GM21528 (cell line): ENCODE results near the gene EPN1.

Source experiments
- ATAC-seq: cut with Tn5 transposase; IDR thresholded peaks from one replicate; pipeline ENCODE4 v1.9.1; 2021; ENCODE audit warnings: mild to moderate bottlenecking, moderate library complexity; ENCODE audit not compliant: unreplicated experiment, low FRiP score

EPN1 gene

DNA sequence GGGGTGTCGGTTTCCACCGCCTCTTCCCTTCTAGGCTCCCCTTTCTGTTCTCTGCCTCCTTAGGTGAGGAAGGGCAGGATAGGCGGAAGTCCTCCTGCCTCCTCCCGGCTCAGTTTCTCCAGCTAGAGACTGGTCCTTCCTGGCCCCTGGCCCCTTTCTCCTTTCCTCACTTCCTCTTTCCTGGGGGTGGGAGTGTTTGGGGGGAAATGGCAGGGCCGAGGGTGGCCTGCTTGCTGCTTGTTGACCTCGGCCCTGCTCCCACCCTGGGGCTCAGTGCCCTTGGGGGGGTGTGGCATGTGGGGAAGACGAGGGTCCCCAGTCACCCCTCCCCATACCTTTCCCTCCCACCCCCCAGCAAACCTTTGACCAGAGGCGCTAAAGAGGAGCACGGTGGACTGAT is 15.2 kb upstream of the EPN1 start:
- no peak for ATAC-seq

DNA sequence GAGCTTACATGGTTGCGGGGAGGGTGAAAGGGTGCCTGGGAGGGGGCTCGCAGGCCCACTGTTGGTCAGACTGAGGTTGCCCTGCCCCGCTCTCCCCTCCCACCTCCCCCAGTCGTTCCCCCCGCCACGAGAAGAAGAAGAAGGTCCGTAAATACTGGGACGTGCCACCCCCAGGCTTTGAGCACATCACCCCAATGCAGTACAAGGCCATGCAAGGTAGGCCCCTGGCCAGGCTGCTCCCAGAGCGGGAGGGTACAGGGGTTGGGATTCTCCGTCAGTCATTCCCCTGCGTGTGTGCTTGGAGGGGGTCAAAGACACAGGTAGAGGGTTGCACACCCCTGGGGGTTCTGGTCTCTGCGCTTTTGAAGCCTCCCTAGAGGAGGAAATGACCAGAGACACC is 14.6 kb upstream of the EPN1 start:
- no peak for ATAC-seq

DNA sequence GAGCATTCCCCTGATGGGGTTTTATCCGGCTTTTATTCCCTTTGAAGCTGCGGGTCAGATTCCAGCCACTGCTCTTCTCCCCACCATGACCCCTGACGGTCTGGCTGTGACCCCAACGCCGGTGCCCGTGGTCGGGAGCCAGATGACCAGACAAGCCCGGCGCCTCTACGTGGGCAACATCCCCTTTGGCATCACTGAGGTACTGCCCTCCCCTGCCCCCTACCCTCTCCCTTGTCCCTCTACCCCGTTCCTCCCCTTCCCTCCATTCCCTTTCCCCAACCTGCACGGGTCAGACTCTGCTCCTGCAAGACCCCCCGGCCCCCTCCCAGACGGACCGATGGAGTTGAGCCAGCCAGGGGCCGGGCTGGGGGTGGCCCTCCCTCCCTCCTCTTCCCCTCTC is 14.0 kb upstream of the EPN1 start:
- ATAC-seq: no peak

DNA sequence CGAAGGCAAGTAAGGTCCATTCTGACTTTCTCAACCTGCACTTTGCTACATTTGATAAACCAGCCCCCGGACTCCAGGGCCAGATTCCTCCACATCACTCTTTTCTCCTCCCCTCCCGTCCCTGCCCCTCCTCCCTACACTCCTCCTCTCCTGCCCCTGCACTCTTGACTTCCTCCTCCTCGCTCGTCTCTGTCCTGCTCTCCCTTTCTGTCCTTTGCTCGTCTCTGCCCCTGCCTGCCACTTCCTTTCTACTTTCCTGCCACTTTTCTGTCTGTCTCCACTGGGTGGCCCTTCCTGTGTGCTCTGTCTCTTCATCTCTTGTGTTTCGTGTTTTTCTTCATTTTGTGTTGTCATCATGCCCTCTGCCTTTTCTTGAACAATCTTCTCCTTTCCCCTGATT is 13.2 kb upstream of the EPN1 start:
- no peak for ATAC-seq

DNA sequence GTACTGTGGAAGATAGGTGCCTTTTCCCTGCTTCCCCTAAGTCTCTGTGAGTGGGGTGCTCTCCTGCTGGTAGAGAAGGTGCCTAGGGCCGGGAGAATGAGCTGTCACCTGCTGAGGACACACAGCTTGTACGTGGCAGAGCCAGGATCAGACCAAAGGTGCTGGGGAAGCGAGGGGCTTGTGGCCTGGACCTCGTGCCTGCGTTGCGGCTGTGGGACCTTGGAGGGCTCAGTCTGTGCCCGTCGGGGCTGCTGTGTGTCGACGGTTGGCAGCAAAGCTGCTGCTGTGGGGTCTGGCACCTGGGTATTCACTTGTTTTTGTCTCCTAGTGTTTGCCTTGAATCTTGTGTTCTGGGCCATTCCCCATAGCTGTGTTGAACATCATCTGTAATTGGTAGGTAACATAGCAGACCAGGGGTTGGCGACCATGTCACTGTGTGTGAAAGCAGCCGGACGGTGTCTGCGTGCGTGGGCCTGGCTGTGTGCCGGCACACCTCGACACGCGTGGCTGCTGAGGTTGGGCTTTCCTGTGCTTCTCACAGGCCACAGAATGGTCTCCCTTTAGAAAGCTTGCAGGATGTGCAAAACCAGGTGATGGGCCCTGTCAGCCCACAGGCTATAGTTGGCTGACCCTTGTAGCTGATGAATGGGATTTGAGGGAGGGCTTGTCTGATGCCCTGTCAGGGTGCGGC is 11.0 kb upstream of the EPN1 start:
- ATAC-seq: no peak

DNA sequence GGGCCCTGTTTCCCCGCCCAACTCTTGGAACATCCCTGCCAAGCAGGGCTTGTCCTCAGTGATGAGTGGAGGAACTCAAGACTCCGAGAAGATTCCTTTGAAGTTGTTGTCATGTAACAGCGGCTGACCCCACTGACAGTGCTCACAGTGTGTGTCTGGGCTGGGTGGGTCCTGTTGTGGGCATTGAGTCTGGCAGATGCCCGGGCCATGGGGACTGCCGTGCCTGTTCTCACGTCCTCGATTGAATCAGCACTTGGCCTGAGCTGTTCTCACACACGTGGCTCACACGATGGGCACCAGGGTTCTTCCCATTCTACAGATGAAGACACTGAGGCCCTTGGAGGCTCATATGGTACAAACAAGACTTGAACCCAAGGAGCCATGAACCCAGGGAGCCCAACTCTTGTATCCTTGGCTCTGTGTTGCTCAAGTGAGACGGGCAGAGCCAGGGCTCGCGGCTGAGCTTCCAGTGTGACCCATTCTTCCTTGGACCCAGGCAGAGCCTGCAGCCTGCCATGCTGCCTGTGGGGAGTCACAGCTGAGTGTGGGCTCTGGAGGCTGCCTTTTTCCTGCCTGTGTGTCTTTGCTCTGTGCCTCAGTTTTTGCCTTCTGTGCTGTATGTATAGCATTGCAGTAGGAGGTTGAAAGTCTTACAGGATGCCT is 8.6 kb upstream of the EPN1 start:
- ATAC-seq: no peak

DNA sequence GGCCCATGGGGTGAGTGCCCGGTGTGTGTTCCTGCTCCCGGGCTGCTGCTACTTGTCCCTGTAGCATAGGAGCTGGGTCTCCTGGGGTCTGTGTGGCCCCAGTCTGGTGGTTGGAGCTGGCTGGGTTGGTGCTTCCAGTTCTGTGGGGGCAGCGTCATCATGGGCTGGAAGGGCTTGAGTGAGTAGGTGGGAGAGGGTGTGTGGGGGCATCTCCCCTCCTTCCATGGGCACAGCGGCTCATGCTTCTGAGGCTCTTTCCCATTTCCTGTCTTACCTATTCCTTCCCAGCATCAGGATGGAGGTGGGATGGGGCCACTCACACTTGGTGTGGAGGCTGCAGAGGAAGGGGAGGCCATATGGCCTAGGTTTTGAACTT is 8.0 kb upstream of the EPN1 start:
- ATAC-seq: no peak

DNA sequence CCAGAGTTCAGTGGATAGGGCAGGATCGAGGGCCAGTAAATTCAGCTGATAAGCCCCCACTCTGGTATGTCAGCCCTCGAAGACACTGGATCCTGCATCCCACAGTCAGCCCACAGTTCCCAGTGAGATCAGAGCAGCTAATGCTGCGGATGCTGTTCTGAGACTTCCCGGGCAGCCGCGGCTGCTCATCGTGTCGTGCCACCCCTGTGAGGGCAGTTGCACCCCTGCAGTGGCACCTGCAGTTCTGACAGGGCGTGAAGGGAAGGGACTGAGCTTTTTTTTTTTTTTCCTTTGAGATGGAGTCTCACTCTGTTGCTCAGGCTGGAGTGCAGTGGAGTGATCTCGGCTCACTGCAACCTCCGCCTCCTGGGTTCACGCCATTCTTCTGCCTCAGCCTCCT is 7.5 kb upstream of the EPN1 start:
- no peak for ATAC-seq

DNA sequence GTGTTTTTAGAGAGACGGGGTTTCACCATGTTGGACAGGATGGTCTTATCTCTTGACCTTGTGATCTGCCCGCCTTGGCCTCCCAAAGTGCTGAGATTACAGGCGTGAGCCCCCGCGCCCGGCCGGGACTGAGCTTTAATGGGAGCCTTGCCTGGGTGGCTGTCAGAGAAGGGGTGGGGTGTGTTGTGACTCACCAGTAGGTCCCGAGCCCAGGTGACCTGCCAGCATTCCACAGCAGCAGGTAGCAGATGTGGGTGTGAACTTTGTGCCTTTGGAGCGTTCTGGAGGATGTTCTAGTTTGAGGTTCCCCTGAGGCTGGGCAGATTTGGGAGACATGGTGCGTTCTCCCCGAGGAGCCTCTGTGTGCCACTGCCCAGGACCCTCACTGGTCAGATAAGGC is 7.1 kb upstream of the EPN1 start:
- no peak for ATAC-seq

DNA sequence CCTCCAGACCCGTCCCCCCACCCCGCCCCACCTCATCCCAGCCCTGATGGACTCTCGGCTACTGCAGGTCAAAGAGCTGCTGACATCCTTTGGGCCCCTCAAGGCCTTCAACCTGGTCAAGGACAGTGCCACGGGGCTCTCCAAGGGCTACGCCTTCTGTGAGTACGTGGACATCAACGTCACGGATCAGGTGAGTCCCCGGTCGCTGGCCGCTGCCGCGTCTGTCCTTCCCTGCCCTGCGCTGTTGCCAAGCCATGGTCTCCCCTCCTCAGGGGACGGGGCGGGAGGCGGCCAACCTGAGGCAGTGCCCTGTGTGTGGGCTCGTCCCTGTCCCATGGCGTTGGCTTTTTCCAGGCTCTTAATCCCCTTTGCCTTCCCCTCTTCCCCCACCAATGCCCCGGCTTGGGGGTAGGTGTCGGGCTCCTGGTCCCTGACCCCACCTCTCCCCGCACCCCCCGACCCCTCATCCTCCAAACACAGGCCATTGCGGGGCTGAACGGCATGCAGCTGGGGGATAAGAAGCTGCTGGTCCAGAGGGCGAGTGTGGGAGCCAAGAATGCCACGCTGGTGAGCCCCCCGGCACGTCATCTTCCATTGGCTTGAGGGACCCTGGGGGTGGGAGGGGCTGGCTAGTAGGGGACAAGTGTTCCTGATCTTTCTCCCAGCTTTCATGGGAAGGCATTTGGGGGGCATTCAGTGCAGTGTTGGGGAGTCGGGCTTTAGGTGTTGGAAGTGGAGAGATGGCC is 6.2 kb upstream of the EPN1 start:
- ATAC-seq: no peak

DNA sequence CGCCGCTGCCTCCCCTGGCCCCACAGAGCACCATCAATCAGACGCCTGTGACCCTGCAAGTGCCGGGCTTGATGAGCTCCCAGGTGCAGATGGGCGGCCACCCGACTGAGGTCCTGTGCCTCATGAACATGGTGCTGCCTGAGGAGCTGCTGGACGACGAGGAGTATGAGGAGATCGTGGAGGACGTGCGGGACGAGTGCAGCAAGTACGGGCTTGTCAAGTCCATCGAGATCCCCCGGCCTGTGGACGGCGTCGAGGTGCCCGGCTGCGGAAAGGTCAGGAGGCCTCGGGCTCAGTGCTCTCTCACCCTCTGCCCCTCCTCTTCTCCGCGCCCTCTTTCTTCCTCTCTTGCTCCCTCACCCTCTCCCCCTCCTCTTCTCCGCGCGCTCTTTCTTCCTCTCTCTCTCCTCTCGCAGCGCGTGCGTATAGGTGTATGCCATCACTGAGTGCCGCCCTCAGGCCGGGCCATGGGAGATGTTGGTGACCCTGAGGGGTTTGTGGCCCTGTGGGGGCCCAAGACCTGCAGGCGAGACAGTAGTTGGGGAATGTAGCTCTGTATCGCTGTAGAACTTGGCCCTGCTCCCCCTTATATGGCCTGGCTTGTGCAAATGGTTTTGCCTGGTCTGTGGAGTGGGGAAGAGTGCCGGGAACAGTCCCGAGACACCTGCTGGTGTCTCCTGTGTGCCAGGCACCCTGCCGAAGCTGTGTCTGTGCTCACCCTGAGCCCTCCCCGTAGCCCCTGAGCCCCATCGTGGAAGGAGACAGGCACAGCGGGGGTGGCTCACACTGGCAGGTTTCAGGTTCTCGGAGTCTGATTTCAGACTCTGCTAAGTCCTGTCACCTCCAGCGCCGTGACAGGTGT is 5.4 kb upstream of the EPN1 start:
- ATAC-seq: no peak

DNA sequence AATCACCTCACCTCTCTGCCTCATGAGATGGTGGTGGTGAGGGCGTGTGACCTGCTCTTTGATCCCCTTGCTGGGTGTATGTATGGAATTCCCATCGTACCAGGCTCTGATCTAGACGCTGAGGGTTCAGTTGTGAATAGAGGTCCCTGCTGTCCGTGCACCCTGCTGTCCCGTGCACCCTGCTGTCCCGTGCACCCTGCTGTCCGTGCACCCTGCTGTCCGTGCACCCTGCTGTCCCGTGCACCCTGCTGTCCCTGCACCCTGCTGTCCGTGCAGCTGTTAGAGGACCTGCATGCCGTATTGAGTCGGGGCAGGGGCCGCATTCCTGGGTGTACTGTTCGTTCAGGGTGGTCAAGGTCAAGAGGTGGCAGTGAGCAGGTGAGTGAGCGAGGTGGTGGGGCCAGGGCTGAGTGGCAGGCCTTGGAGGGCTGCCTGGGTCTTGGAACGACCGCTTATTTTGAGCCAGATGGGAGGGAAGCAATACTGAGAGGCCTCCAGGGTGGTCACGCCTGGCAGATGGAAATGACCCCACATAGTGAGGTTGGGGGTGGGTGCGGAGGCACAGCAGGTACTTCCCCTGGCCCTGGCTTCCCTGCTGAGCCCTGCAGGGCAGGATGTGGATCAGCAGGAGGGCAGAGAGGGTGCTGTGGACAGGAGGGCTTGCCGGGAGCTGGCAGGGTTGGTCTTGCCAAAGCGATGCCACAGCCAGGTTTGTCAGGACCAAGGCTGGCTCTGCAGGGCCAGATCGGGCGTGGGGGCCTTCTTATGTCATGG is 4.6 kb upstream of the EPN1 start:
- no peak for ATAC-seq

DNA sequence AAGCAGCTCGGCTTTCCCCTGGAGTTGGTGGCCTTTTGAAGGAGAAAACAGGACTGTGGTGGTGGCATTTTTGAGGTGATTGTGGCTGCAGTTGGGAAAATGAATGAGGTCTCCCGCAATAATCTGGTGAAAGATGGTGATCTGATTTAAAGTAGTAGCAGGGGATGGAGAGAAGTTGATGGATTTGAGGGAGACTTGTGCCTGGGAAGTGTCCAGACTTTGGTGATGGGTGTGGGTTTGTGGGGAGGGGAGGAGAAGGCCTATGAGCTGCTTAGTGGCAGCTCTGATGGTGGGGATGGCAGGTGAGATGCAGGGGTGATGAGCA is 4.0 kb upstream of the EPN1 start:
- ATAC-seq: no peak

DNA sequence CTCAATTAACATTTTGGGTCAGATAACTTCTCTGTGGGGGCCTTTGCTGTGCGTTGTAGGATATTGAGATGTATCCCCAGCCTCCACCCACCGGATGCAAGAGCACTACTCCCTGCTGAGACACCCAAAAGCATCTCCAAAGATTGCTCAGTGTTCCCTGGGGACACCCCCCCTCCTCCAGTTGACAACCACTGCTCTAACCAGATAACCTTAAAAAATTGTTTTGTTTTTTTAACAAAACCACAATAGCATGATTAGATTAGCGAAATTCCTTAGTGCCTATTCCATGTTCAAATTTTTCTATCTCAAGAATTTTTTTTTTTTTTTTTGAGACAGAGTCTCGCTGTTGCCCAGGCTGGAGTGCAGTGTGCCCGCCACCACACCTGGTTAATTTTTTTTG is 2.6 kb upstream of the EPN1 start:
- ATAC-seq: no peak

DNA sequence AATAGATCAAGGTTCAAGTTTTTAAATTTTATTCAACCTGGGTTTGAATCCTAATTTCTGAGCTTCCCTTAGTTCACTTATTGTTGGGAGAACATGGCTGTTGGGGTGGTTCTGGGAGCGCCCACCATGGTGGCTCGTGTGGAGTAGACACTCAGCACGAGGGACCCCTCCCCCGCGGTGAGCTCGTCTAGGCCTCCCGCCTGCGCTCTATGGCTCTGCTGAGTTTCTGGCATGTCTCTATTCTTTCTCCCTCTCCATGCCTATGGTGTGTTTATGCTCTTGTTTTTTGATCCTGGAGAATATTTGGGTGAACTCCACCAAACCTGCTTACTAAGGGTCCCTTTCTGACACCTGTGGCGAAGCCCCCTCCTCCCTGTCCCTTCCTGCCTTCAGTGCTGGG is 1.6 kb upstream of the EPN1 start:
- ATAC-seq: no peak

DNA sequence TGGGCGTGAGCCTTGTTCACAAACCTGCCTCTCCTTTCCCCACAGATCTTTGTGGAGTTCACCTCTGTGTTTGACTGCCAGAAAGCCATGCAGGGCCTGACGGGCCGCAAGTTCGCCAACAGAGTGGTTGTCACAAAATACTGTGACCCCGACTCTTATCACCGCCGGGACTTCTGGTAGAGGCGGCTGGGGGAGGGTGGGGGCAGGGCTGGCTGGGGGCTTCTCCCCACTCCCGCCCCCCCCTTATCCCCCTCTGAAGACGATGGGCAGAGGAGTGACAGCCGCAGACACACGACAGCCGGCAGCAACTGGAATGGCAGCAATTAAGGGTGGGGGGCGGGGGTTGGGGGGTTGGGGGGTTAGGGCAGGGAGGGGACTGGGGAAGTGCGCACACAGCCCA is 1.1 kb upstream of the EPN1 start:
- ATAC-seq: no peak

DNA sequence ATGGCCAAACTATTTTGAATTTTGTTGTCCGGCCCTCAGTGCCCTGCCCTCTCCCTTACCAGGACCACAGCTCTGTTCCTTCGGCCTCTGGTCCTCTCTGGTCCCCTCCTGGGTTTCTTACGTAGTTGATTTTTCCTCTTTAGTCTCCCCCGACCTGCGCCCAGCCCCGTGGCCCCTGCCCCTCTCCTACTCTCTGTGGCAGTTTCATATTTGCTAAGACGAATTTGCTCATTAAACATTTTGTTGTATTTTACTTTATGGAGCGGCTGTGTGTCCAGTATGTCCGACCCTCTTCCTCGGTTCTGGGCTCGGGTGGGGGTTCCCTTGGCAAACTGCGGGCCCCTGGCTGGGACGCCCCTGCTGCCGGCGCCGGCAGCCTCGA is 576 bp upstream of the EPN1 start:
- ATAC-seq: no peak

DNA sequence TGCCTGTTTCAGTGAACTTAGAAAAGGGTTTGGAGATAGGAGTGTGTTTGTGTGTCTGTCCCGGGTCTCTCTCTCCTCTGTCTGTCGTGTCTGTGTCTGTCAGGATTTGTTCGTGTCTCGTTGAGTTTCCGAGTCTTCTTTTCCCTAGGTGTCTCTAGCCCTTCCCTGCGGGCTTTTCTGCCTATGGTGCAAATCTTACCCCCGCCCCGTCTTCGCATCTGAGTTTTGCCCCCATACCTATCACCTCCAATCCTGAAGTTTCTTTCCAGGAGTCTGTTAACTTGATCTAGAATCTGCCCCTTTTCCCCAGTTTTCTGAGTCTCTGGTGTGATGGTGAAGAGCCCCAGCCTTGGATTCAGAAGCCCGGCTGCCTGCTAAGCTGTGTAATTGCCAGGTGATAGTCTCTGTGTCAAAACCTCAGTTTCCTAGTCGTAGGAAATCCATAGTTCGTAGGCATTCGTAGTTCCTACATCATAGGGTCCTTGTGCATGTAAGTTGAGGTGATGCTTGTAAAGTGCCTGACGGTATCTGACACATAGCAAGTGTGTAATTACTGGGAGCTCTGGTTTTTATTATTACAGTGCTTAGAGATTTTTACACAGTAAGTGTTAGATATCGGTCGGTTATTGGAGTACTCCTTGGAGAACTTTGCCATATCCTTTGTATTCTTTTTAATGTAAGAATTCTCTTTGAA is 782 bp downstream of the EPN1 start:
- ATAC-seq: no peak

DNA sequence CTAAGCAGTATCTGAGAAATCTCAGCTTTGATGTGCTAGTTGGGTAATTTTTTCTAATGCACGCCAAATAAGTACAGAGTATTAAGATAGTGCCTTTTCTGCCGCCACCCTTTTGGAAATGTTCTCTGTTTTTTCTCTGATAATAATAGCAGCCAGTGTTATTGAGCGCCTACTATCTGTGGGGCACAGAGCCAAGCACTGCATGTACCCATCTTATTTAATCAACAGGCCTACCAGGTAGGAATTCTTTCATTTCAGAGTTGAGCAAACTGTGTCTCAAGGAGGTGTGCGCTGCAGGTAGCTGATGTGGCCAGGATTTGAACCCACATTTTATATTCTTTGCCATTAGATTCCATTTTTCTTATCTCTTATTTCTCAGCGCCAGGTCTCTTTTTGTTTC is 1.4 kb downstream of the EPN1 start:
- ATAC-seq: no peak
